ENCODE measurements around the gene WDR35. TPM values are rescaled to one million over a fixed set of nuclear protein-coding genes. Genes with fewer than 3 reads are reported as not detected.

WDR35 gene
- total and polyA plus RNA-seq, 2 donors (not counting 3 experiments of a cell fraction or from before 2014, with no cell fraction given) = 3.6 to 8.0 TPM

DNA sequence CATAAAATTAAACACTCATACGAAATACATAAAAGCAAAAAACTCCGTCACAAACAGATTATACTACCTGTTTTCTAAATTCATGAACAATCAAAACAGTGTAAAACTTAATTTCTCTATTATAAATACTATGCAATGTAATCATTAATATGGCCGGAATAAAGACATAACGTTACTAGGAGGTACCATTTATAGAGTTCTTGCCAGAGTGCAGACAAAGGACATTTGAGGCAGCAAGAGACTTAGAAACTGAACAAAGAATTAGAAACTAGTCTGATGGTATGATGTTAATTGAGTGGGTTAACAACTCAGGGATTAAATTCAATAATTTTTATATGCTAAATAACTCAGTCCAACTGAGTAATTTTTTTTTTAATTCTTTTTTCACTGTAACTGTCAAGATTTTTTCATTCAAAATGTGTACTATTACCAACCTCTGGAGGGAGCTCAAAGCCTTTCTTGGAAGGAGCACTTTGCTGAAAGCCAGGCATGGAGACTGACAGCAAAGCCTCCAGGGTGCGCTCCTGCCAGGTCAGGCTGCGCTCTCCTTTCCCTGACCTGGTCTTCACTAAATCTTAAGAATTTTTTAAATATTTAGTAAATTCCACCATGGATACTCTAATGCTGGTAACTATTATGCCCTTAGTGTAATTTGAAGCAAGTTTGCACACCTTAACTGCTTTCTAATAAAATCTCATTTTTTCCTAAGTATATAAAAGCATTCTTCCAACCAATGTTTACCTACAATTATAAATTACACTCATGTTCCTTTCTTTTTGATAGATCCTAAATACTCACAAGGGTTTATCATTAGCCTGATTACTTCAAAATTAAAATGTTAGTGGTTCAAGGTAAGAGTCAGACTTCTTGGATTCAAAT lies 34.1 kb downstream of the WDR35 start:
- no peak overlapping the region for H2AFZ ChIP-seq (ENCODE audit: low read depth, low read length)
- intact Hi-C loops (cut with micrococcal nuclease) (loop anchor here (1.0 to 5.0 kb wide), 6 partner anchors 55 to 337 kb away; partner anchors contain the start of gene TTC32), dilution Hi-C loops (cut with MboI; ENCODE audit: extremely low pct_ligation_motif_present, low sequenced_read_pairs) (no loop called here)
- H3K9me3 ChIP-seq (replicated peaks; ENCODE audit: control insufficient read depth, insufficient read depth, low read length) = no peaks in the 10 kb centered on the region
- POLR2A ChIA-PET = no interaction called here
- CTCF ChIA-PET = interaction anchor here (0.6 to 5.4 kb wide), 46 partner anchors 9 to 371 kb away, joined by 3 to 104 read pairs (median 5); partner anchors contain the start of genes LAPTM4A, MATN3 and SDC1
- H3K4me2 ChIP-seq (ENCODE audit: insufficient read depth, low read length) = no peak overlapping the region
- BruUV-seq (replicated peaks) = no TSS peak
- H3K36me3 ChIP-seq (ENCODE audit: control insufficient read depth in 2 of 2, extremely low read depth in 1 of 2, insufficient read depth in 2 of 2, low read length in 2 of 2) = no peaks in the 10 kb centered on the region
- H3K9ac ChIP-seq (replicated peaks; ENCODE audit: extremely low read depth, insufficient read depth, low read length) = no peak overlapping the region
- no peak overlapping the region for H3K27ac ChIP-seq (ENCODE audit: insufficient read depth, low read depth, low read length)
- H3K79me2 ChIP-seq (ENCODE audit: control insufficient read depth, insufficient read depth, low read length) = no peaks in the 10 kb centered on the region
- DNase-seq (ENCODE audit: low read depth, low spot score) (peak; percentile 80), FAIRE-seq (peak; percentile 76)
- no peaks in the 10 kb centered on the region for H3K4me1 ChIP-seq (ENCODE audit: control insufficient read depth, extremely low read depth, insufficient read depth, low read length)
- no peaks in the 10 kb centered on the region for H3K9me1 ChIP-seq (replicated peaks; ENCODE audit: control insufficient read depth, extremely low read depth, insufficient read depth, low read length)
- H3K4me3 ChIP-seq (replicated peaks in 1 of 3; ENCODE audit: insufficient read depth in 1 of 3, low read depth in 1 of 3, low read length in 3 of 3) = no peak overlapping the region
- H3K27me3 ChIP-seq (ENCODE audit: control insufficient read depth in 2 of 2, insufficient read depth in 2 of 2, low read length in 2 of 2) = no peaks in the 10 kb centered on the region
- H4K20me1 ChIP-seq (replicated peaks; ENCODE audit: control insufficient read depth, extremely low read depth, insufficient read depth, low read length) = no peaks in the 10 kb centered on the region
- TF ChIP-seq, protein P1, sequence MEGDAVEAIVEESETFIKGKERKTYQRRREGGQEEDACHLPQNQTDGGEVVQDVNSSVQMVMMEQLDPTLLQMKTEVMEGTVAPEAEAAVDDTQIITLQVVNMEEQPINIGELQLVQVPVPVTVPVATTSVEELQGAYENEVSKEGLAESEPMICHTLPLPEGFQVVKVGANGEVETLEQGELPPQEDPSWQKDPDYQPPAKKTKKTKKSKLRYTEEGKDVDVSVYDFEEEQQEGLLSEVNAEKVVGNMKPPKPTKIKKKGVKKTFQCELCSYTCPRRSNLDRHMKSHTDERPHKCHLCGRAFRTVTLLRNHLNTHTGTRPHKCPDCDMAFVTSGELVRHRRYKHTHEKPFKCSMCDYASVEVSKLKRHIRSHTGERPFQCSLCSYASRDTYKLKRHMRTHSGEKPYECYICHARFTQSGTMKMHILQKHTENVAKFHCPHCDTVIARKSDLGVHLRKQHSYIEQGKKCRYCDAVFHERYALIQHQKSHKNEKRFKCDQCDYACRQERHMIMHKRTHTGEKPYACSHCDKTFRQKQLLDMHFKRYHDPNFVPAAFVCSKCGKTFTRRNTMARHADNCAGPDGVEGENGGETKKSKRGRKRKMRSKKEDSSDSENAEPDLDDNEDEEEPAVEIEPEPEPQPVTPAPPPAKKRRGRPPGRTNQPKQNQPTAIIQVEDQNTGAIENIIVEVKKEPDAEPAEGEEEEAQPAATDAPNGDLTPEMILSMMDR (IDR thresholded peaks at IDR 0.05; ENCODE audit: extremely low read depth in 1 of 2, insufficient read depth in 1 of 2, low read depth in 1 of 2, low read length in 2 of 2) = peak; percentile 80 to 85
- TF ChIP-seq JUN (IDR thresholded peaks at IDR 0.05; ENCODE audit: borderline replicate concordance, insufficient read depth, insufficient read length, low read depth) (no peak), POLR2AphosphoS5 (IDR thresholded peaks at IDR 0.05; ENCODE audit: insufficient read depth, low read depth, low read length) (no peak)

DNA sequence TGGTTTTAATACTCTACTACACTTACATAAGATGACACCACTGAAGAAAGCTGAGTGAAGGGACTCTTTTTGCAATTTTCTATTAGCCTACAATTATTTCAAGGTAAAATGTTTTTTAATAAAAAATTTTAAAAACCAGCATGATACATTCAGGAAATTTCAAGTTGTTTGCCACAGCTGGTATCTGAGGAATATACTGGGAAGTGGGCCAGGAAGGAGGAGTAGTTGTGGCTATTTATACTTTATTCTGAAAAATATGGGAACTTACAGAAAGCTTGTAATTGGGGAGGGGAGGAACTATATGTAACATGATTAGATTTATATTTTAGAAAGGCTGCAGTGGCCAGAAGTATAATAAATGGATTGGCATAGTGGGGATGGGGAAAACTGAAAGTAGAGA lies 40.8 kb downstream of the WDR35 start:
- no TSS peak for BruUV-seq (replicated peaks)
- no peaks in the 10 kb centered on the region for H3K36me3 ChIP-seq (ENCODE audit: control insufficient read depth in 2 of 2, extremely low read depth in 1 of 2, insufficient read depth in 2 of 2, low read length in 2 of 2)
- FAIRE-seq = no peak
- DNase-seq (ENCODE audit: low read depth, low spot score) = peak; percentile 62
- ChIA-PET CTCF (interaction anchor here (1.0 to 1.4 kb wide), 3 partner anchors 13 to 145 kb away, joined by 5 to 7 read pairs (median 6); no protein-coding TSS in a partner anchor), POLR2A (no interaction called here)
- H4K20me1 ChIP-seq (replicated peaks; ENCODE audit: control insufficient read depth, extremely low read depth, insufficient read depth, low read length) = no peaks in the 10 kb centered on the region
- H3K4me2 ChIP-seq (ENCODE audit: insufficient read depth, low read length) = no peak overlapping the region
- dilution Hi-C loops (cut with MboI; ENCODE audit: extremely low pct_ligation_motif_present, low sequenced_read_pairs) (no loop called here), intact Hi-C loops (cut with micrococcal nuclease) (no loop called here)
- no peaks in the 10 kb centered on the region for H3K4me1 ChIP-seq (ENCODE audit: control insufficient read depth, extremely low read depth, insufficient read depth, low read length)
- H3K4me3 ChIP-seq (replicated peaks in 1 of 3; ENCODE audit: insufficient read depth in 1 of 3, low read depth in 1 of 3, low read length in 3 of 3) = no peak overlapping the region
- H3K27ac ChIP-seq (ENCODE audit: insufficient read depth, low read depth, low read length) = no peak overlapping the region
- H3K27me3 ChIP-seq (ENCODE audit: control insufficient read depth in 2 of 2, insufficient read depth in 2 of 2, low read length in 2 of 2) = no peaks in the 10 kb centered on the region
- TF ChIP-seq, protein P1 (IDR thresholded peaks at IDR 0.05; ENCODE audit: extremely low read depth in 1 of 2, insufficient read depth in 1 of 2, low read depth in 1 of 2, low read length in 2 of 2) = no peak
- TF ChIP-seq POLR2AphosphoS5 (IDR thresholded peaks at IDR 0.05; ENCODE audit: insufficient read depth, low read depth, low read length) = no peak
- no peak for TF ChIP-seq EZH2 (IDR thresholded peaks at IDR 0.05; ENCODE audit: borderline replicate concordance, low read depth, low read length, severe bottlenecking)
- TF ChIP-seq, protein P2, sequence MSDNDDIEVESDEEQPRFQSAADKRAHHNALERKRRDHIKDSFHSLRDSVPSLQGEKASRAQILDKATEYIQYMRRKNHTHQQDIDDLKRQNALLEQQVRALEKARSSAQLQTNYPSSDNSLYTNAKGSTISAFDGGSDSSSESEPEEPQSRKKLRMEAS (IDR thresholded peaks at IDR 0.05; ENCODE audit: insufficient read depth, insufficient read length) = no peak
- TF ChIP-seq GATA2 (IDR thresholded peaks at IDR 0.05; ENCODE audit: insufficient read depth, insufficient read length, low read depth, low read length) = no peak
- H3K9me1 ChIP-seq (replicated peaks; ENCODE audit: control insufficient read depth, extremely low read depth, insufficient read depth, low read length) = no peaks in the 10 kb centered on the region
- H3K79me2 ChIP-seq (ENCODE audit: control insufficient read depth, insufficient read depth, low read length) = no peaks in the 10 kb centered on the region
- no peak overlapping the region for H2AFZ ChIP-seq (ENCODE audit: low read depth, low read length)
- H3K9me3 ChIP-seq (replicated peaks; ENCODE audit: control insufficient read depth, insufficient read depth, low read length) = no peaks in the 10 kb centered on the region
- H3K9ac ChIP-seq (replicated peaks; ENCODE audit: extremely low read depth, insufficient read depth, low read length) = no peak overlapping the region
